ENCODE results near the gene GRIN2A.

DNA sequence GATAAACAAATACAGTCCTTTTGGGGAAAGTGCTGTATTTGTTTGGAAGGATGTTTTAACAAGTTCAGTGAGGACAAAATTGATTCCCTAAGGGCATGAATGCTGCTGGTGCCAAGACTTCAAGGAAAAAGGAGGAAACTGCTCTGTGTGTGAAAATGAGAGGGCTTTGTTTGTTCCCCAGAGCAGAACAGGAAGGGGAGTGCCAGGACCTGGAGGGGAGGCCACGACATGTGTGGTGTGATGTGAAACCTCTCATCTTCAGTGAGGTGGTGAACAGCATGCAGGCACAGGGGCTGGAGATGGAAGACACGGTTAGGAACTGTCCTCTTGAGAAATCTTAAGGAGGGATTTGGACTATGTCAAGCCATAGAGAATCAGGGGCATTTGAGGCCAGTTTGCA lies 46.6 kb upstream of the GRIN2A start:
- TF ChIP-seq POLR2A (IDR thresholded peaks at IDR 0.05) = no peak
- TF ChIP-seq, protein P1, sequence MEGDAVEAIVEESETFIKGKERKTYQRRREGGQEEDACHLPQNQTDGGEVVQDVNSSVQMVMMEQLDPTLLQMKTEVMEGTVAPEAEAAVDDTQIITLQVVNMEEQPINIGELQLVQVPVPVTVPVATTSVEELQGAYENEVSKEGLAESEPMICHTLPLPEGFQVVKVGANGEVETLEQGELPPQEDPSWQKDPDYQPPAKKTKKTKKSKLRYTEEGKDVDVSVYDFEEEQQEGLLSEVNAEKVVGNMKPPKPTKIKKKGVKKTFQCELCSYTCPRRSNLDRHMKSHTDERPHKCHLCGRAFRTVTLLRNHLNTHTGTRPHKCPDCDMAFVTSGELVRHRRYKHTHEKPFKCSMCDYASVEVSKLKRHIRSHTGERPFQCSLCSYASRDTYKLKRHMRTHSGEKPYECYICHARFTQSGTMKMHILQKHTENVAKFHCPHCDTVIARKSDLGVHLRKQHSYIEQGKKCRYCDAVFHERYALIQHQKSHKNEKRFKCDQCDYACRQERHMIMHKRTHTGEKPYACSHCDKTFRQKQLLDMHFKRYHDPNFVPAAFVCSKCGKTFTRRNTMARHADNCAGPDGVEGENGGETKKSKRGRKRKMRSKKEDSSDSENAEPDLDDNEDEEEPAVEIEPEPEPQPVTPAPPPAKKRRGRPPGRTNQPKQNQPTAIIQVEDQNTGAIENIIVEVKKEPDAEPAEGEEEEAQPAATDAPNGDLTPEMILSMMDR (IDR thresholded peaks at IDR 0.05) = no peak
